ENCODE measurements around the gene CABCOCO1.

CABCOCO1 gene

GRCh38 chr10:61812052-61812721 lies 149.5 kb downstream of the CABCOCO1 start:
- H3K27me3 ChIP-seq (ENCODE audit: insufficient read depth, low read length), result no peaks in the 10 kb centered on the region
- H3K27ac ChIP-seq (ENCODE audit: low read length), result no peak overlapping the region
- no peaks in the 10 kb centered on the region for H3K36me3 ChIP-seq (ENCODE audit: insufficient read depth, low read depth, low read length)
- no peak overlapping the region for H3K9ac ChIP-seq (ENCODE audit: low read depth, low read length)
- no peaks in the 10 kb centered on the region for H3K9me3 ChIP-seq (ENCODE audit: insufficient read depth, low read depth, low read length)
- no peak overlapping the region for H3K4me3 ChIP-seq (ENCODE audit: low read length)
- no peaks in the 10 kb centered on the region for H3K4me1 ChIP-seq (ENCODE audit: insufficient read depth, low read length)

- H3K27ac ChIP-seq (ENCODE audit: low read length), result no peak overlapping the region
- no peak overlapping the region for H3K9ac ChIP-seq (ENCODE audit: low read depth, low read length)
- no peaks in the 10 kb centered on the region for H3K4me1 ChIP-seq (ENCODE audit: insufficient read depth, low read length)
- no peaks in the 10 kb centered on the region for H3K9me3 ChIP-seq (ENCODE audit: insufficient read depth, low read depth, low read length)
- no peaks in the 10 kb centered on the region for H3K36me3 ChIP-seq (ENCODE audit: insufficient read depth, low read depth, low read length)
- H3K4me3 ChIP-seq (ENCODE audit: low read length), result no peak overlapping the region
- no peaks in the 10 kb centered on the region for H3K27me3 ChIP-seq (ENCODE audit: insufficient read depth, low read length)
Observed at GRCh38 chr10:61812920-61813319, 150.2 kb downstream of the CABCOCO1 start.

- Histone ChIP-seq H3K27me3 (ENCODE audit: insufficient read depth, low read length) (no peaks in the 10 kb centered on the region), H3K36me3 (ENCODE audit: insufficient read depth, low read depth, low read length) (no peaks in the 10 kb centered on the region), H3K27ac (ENCODE audit: low read length) (no peak overlapping the region), H3K9me3 (ENCODE audit: insufficient read depth, low read depth, low read length) (no peaks in the 10 kb centered on the region), H3K4me1 (ENCODE audit: insufficient read depth, low read length) (no peaks in the 10 kb centered on the region), H3K9ac (ENCODE audit: low read depth, low read length) (no peak overlapping the region), H3K4me3 (ENCODE audit: low read length) (no peak overlapping the region)
Observed at GRCh38 chr10:61814160-61814559, 151.4 kb downstream of the CABCOCO1 start.

GRCh38 chr10:61815496-61815895 lies 152.8 kb downstream of the CABCOCO1 start:
- no peaks in the 10 kb centered on the region for H3K4me1 ChIP-seq (ENCODE audit: insufficient read depth, low read length)
- H3K9ac ChIP-seq (ENCODE audit: low read depth, low read length), result no peak overlapping the region
- no peaks in the 10 kb centered on the region for H3K36me3 ChIP-seq (ENCODE audit: insufficient read depth, low read depth, low read length)
- H3K27me3 ChIP-seq (ENCODE audit: insufficient read depth, low read length), result peaks cover 1% of the 10 kb centered on the region
- H3K9me3 ChIP-seq (ENCODE audit: insufficient read depth, low read depth, low read length), result no peaks in the 10 kb centered on the region
- H3K27ac ChIP-seq (ENCODE audit: low read length), result no peak overlapping the region
- H3K4me3 ChIP-seq (ENCODE audit: low read length), result no peak overlapping the region
